ENCODE data around the gene PYGL. TPM values are rescaled to one million over a fixed set of nuclear protein-coding genes. Genes with fewer than 3 reads are reported as not detected.

PYGL gene
- polyA plus RNA-seq, 1 donor (not counting 4 experiments of a cell fraction or from before 2014, with no cell fraction given), result 331 TPM

GRCh38 chr14:50951032-50951431 is 6.7 kb upstream of the PYGL start:
- H3K4me2 ChIP-seq (ENCODE audit: control insufficient read depth, extremely low read depth, insufficient read depth, low read depth, low read length), result no peak overlapping the region
- no peaks in the 10 kb centered on the region for H3K79me2 ChIP-seq (ENCODE audit: control insufficient read depth, insufficient read depth, low read length)
- H3K4me1 ChIP-seq (ENCODE audit: control insufficient read depth, extremely low read depth, insufficient read depth, low read length), result peaks cover 14% of the 10 kb centered on the region
- FAIRE-seq (no peak), DNase-seq (ENCODE audit: low read depth, low spot score) (no peak)
- no peaks in the 10 kb centered on the region for H4K20me1 ChIP-seq (ENCODE audit: control insufficient read depth, extremely low read depth, insufficient read depth, low read length)
- dilution Hi-C loops (cut with MboI; ENCODE audit: extremely low pct_ligation_motif_present, low sequenced_read_pairs), result no loop called here
- no peaks in the 10 kb centered on the region for H3K9me3 ChIP-seq (ENCODE audit: control insufficient read depth, low read depth, low read length)
- H3K27me3 ChIP-seq (ENCODE audit: control insufficient read depth, extremely low read depth, insufficient read depth, low read length), result no peaks in the 10 kb centered on the region
- H3K27ac ChIP-seq (ENCODE audit: control insufficient read depth, insufficient read depth, low read length), result no peak overlapping the region
- no peak overlapping the region for H3K9ac ChIP-seq (ENCODE audit: control insufficient read depth, extremely low read depth, insufficient read depth, low read length)
- H3K4me3 ChIP-seq (ENCODE audit: control insufficient read depth in 2 of 3, extremely low read depth in 1 of 3, insufficient read depth in 2 of 3, low read depth in 1 of 3, low read length in 3 of 3), result no peak overlapping the region
- no peaks in the 10 kb centered on the region for H3K36me3 ChIP-seq (ENCODE audit: control insufficient read depth in 2 of 2, extremely low read depth in 1 of 2, insufficient read depth in 2 of 2, low read length in 2 of 2)
- no peak overlapping the region for H2AFZ ChIP-seq (ENCODE audit: control insufficient read depth, low read length)
- H3K9me1 ChIP-seq (ENCODE audit: control insufficient read depth, extremely low read depth, insufficient read depth, low read length), result no peaks in the 10 kb centered on the region
- no peak for TF ChIP-seq CTCF (optimal IDR thresholded peaks at IDR 0.05 in 1 of 3, IDR thresholded peaks at IDR 0.05 in 1 of 3, conservative IDR thresholded peaks at IDR 0.05 in 1 of 3; ENCODE audit: extremely low read depth in 1 of 3, insufficient read depth in 2 of 3, low read length in 3 of 3)
- TF ChIP-seq EZH2 (IDR thresholded peaks at IDR 0.05; ENCODE audit: low read length), result no peak

- Histone ChIP-seq H4K20me1 (ENCODE audit: control insufficient read depth, extremely low read depth, insufficient read depth, low read length) (no peaks in the 10 kb centered on the region), H2AFZ (ENCODE audit: control insufficient read depth, low read length) (no peak overlapping the region), H3K27ac (ENCODE audit: control insufficient read depth, insufficient read depth, low read length) (no peak overlapping the region), H3K79me2 (ENCODE audit: control insufficient read depth, insufficient read depth, low read length) (peaks cover 10% of the 10 kb centered on the region), H3K36me3 (ENCODE audit: control insufficient read depth in 2 of 2, extremely low read depth in 1 of 2, insufficient read depth in 2 of 2, low read length in 2 of 2) (no peaks in the 10 kb centered on the region), H3K4me1 (ENCODE audit: control insufficient read depth, extremely low read depth, insufficient read depth, low read length) (peaks cover 6% of the 10 kb centered on the region), H3K9me1 (ENCODE audit: control insufficient read depth, extremely low read depth, insufficient read depth, low read length) (no peaks in the 10 kb centered on the region), H3K27me3 (ENCODE audit: control insufficient read depth, extremely low read depth, insufficient read depth, low read length) (no peaks in the 10 kb centered on the region), H3K9me3 (ENCODE audit: control insufficient read depth, low read depth, low read length) (no peaks in the 10 kb centered on the region), H3K4me3 (ENCODE audit: control insufficient read depth in 2 of 3, extremely low read depth in 1 of 3, insufficient read depth in 2 of 3, low read depth in 1 of 3, low read length in 3 of 3) (no peak overlapping the region), H3K4me2 (ENCODE audit: control insufficient read depth, extremely low read depth, insufficient read depth, low read depth, low read length) (no peak overlapping the region), H3K9ac (ENCODE audit: control insufficient read depth, extremely low read depth, insufficient read depth, low read length) (no peak overlapping the region)
- TF ChIP-seq CTCF (optimal IDR thresholded peaks at IDR 0.05 in 1 of 3, IDR thresholded peaks at IDR 0.05 in 1 of 3, conservative IDR thresholded peaks at IDR 0.05 in 1 of 3; ENCODE audit: extremely low read depth in 1 of 3, insufficient read depth in 2 of 3, low read length in 3 of 3) (no peak), EZH2 (IDR thresholded peaks at IDR 0.05; ENCODE audit: low read length) (no peak)
- FAIRE-seq (no peak), DNase-seq (ENCODE audit: low read depth, low spot score) (no peak)
- dilution Hi-C loops (cut with MboI; ENCODE audit: extremely low pct_ligation_motif_present, low sequenced_read_pairs), result no loop called here
These were observed 3.9 kb upstream of the PYGL start for GRCh38 chr14:50948205-50948604.
